ENCODE data around the gene TLCD3A.
A peak's percentile ranks its signal among the peaks of the same experiment; 100 is the strongest.

TLCD3A gene

GRCh38 chr17:688100-688989, 44.1 kb upstream of the TLCD3A start:
- no peak overlapping the region for H2AK5ac ChIP-seq (ENCODE audit: low read length, severe bottlenecking)
- H3K4me2 ChIP-seq (ENCODE audit: low read length, poor library complexity, severe bottlenecking), result no peak overlapping the region
- H3K23ac ChIP-seq (ENCODE audit: low read length in 2 of 2), result no peak overlapping the region
- peak; percentile 55 for DNase-seq
- H3K4me1 ChIP-seq (ENCODE audit: control insufficient read depth, insufficient read depth, low read depth, low read length), result peaks cover 3% of the 10 kb centered on the region
- no peak overlapping the region for H2BK12ac ChIP-seq (ENCODE audit: low read length in 2 of 2)
- H2BK5ac ChIP-seq (ENCODE audit: low read depth, low read length, poor library complexity, severe bottlenecking), result no peak overlapping the region
- no peak overlapping the region for H2BK15ac ChIP-seq (ENCODE audit: low read depth, poor library complexity, severe bottlenecking)
- no peak overlapping the region for H4K8ac ChIP-seq (ENCODE audit: low read length)
- 97% methylated on average over 17 of the region's 18 CpGs for WGBS
- no peak overlapping the region for H3K9ac ChIP-seq (ENCODE audit: low read length)
- H4K91ac ChIP-seq (ENCODE audit: low read length), result no peak overlapping the region
- no peak overlapping the region for H3K27ac ChIP-seq (ENCODE audit: low read length, poor library complexity, severe bottlenecking)
- H3K4me3 ChIP-seq (ENCODE audit: insufficient read depth in 1 of 2, low read depth in 1 of 2, low read length in 2 of 2), result no peak overlapping the region
- H3K18ac ChIP-seq (ENCODE audit: low read depth in 1 of 2, low read length in 2 of 2), result no peak overlapping the region
- H2AFZ ChIP-seq (ENCODE audit: low read depth, low read length), result no peak overlapping the region
- H2BK120ac ChIP-seq (ENCODE audit: low read depth, low read length), result no peak overlapping the region
- peaks cover 27 to 60% of the 10 kb centered on the region in 2 experiments for H3K36me3 ChIP-seq (ENCODE audit: control insufficient read depth in 1 of 2, insufficient read depth in 2 of 2, low read depth in 1 of 2, low read length in 2 of 2)
- no peak overlapping the region for H3K4ac ChIP-seq (ENCODE audit: low read depth in 1 of 2, low read length in 2 of 2)
- no peaks in the 10 kb centered on the region for H3K9me3 ChIP-seq (ENCODE audit: control insufficient read depth, low read length)
- no peak overlapping the region for H3K14ac ChIP-seq (ENCODE audit: low read length in 2 of 2)
- peaks cover 21% of the 10 kb centered on the region for H3K79me1 ChIP-seq (replicated peaks; ENCODE audit: low read length, poor library complexity, severe bottlenecking)
- H3K27me3 ChIP-seq (ENCODE audit: control insufficient read depth in 1 of 2, insufficient read depth in 1 of 2, low read length in 2 of 2), result no peaks in the 10 kb centered on the region

DNA sequence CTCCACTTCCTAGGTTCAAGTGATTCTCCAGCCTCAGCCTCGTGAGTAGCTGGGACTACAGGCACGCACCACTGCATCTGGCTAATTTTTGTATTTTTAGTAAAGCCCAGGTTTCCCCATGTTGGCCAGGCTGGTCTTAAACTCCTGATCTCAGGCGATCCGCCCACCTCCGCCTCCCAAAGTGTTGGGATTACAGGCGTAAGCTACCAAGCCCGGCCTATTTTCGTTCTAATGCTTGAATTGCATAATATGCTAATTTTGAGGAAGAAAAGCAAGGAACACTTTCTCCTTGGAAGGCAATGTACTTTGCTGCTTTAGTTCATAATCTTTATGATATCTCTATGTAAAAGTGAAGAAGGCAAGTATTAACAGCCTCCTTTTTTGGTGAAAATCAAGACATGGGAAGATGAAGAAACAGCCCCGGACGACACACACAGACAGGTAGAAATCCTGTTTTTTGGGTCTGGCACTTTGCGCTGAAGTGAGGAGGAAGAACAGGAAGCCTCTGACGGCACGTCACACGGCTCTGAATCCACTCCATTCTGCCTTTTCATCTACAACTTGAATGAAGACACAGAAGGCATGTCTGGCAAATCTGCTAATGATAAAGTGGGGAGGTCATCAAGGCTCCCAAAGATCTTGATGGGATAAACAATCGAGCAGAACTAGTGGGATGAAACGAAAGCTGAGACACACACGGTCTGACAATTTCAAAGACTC, 42.7 kb upstream of the TLCD3A start:
- no peak overlapping the region for H4K8ac ChIP-seq (ENCODE audit: low read length)
- no peak overlapping the region for H3K4ac ChIP-seq (ENCODE audit: low read depth in 1 of 2, low read length in 2 of 2)
- H2AFZ ChIP-seq (ENCODE audit: low read depth, low read length), result no peak overlapping the region
- no peak overlapping the region for H3K14ac ChIP-seq (ENCODE audit: low read length in 2 of 2)
- H3K36me3 ChIP-seq (ENCODE audit: control insufficient read depth in 1 of 2, insufficient read depth in 2 of 2, low read depth in 1 of 2, low read length in 2 of 2), result peaks cover 25 to 59% of the 10 kb centered on the region in 2 experiments
- no peak overlapping the region for H2BK120ac ChIP-seq (ENCODE audit: low read depth, low read length)
- no peak overlapping the region for H2BK5ac ChIP-seq (ENCODE audit: low read depth, low read length, poor library complexity, severe bottlenecking)
- H3K27ac ChIP-seq (ENCODE audit: low read length, poor library complexity, severe bottlenecking), result no peak overlapping the region
- H3K27me3 ChIP-seq (ENCODE audit: control insufficient read depth in 1 of 2, insufficient read depth in 1 of 2, low read length in 2 of 2), result no peaks in the 10 kb centered on the region
- peaks cover 6% of the 10 kb centered on the region for H3K4me1 ChIP-seq (ENCODE audit: control insufficient read depth, insufficient read depth, low read depth, low read length)
- no peak overlapping the region for H2AK5ac ChIP-seq (ENCODE audit: low read length, severe bottlenecking)
- no peak overlapping the region for H3K4me2 ChIP-seq (ENCODE audit: low read length, poor library complexity, severe bottlenecking)
- H3K9ac ChIP-seq (ENCODE audit: low read length), result no peak overlapping the region
- no peak overlapping the region for H3K4me3 ChIP-seq (ENCODE audit: insufficient read depth in 1 of 2, low read depth in 1 of 2, low read length in 2 of 2)
- no peak overlapping the region for H3K23ac ChIP-seq (ENCODE audit: low read length in 2 of 2)
- DNase-seq, result no peak
- no peaks in the 10 kb centered on the region for H3K9me3 ChIP-seq (ENCODE audit: control insufficient read depth, low read length)
- peaks cover 21% of the 10 kb centered on the region for H3K79me1 ChIP-seq (replicated peaks; ENCODE audit: low read length, poor library complexity, severe bottlenecking)
- no peak overlapping the region for H2BK12ac ChIP-seq (ENCODE audit: low read length in 2 of 2)
- 93% methylated on average over 17 of the region's 17 CpGs for WGBS
- H3K18ac ChIP-seq (ENCODE audit: low read depth in 1 of 2, low read length in 2 of 2), result no peak overlapping the region
- no peak overlapping the region for H2BK15ac ChIP-seq (ENCODE audit: low read depth, poor library complexity, severe bottlenecking)
- no peak overlapping the region for H4K91ac ChIP-seq (ENCODE audit: low read length)

GRCh38 chr17:690361-690760, 42.0 kb upstream of the TLCD3A start:
- H3K23ac ChIP-seq (ENCODE audit: low read length in 2 of 2), result no peak overlapping the region
- H4K91ac ChIP-seq (ENCODE audit: low read length), result no peak overlapping the region
- H2BK12ac ChIP-seq (ENCODE audit: low read length in 2 of 2), result no peak overlapping the region
- H3K18ac ChIP-seq (ENCODE audit: low read depth in 1 of 2, low read length in 2 of 2), result no peak overlapping the region
- H3K4me3 ChIP-seq (ENCODE audit: insufficient read depth in 1 of 2, low read depth in 1 of 2, low read length in 2 of 2), result no peak overlapping the region
- no peak overlapping the region for H2BK5ac ChIP-seq (ENCODE audit: low read depth, low read length, poor library complexity, severe bottlenecking)
- H2AK5ac ChIP-seq (ENCODE audit: low read length, severe bottlenecking), result no peak overlapping the region
- H3K9ac ChIP-seq (ENCODE audit: low read length), result no peak overlapping the region
- WGBS, result 98% methylated on average over 8 of the region's 9 CpGs
- no peaks in the 10 kb centered on the region for H3K9me3 ChIP-seq (ENCODE audit: control insufficient read depth, low read length)
- no peaks in the 10 kb centered on the region for H3K27me3 ChIP-seq (ENCODE audit: control insufficient read depth in 1 of 2, insufficient read depth in 1 of 2, low read length in 2 of 2)
- no peak overlapping the region for H3K4me2 ChIP-seq (ENCODE audit: low read length, poor library complexity, severe bottlenecking)
- DNase-seq, result no peak
- H4K8ac ChIP-seq (ENCODE audit: low read length), result no peak overlapping the region
- H2BK15ac ChIP-seq (ENCODE audit: low read depth, poor library complexity, severe bottlenecking), result no peak overlapping the region
- H3K79me1 ChIP-seq (replicated peaks; ENCODE audit: low read length, poor library complexity, severe bottlenecking), result peaks cover 17% of the 10 kb centered on the region
- H2AFZ ChIP-seq (ENCODE audit: low read depth, low read length), result no peak overlapping the region
- H2BK120ac ChIP-seq (ENCODE audit: low read depth, low read length), result no peak overlapping the region
- peaks cover 21 to 60% of the 10 kb centered on the region in 2 experiments for H3K36me3 ChIP-seq (ENCODE audit: control insufficient read depth in 1 of 2, insufficient read depth in 2 of 2, low read depth in 1 of 2, low read length in 2 of 2)
- no peak overlapping the region for H3K27ac ChIP-seq (ENCODE audit: low read length, poor library complexity, severe bottlenecking)
- no peak overlapping the region for H3K4ac ChIP-seq (ENCODE audit: low read depth in 1 of 2, low read length in 2 of 2)
- H3K4me1 ChIP-seq (ENCODE audit: control insufficient read depth, insufficient read depth, low read depth, low read length), result peaks cover 8% of the 10 kb centered on the region
- H3K14ac ChIP-seq (ENCODE audit: low read length in 2 of 2), result no peak overlapping the region

- H3K79me1 ChIP-seq (replicated peaks; ENCODE audit: low read length, poor library complexity, severe bottlenecking), result peaks cover 12% of the 10 kb centered on the region
- H4K91ac ChIP-seq (ENCODE audit: low read length), result no peak overlapping the region
- no peak overlapping the region for H4K8ac ChIP-seq (ENCODE audit: low read length)
- no peak overlapping the region for H2AK5ac ChIP-seq (ENCODE audit: low read length, severe bottlenecking)
- no peaks in the 10 kb centered on the region for H3K9me3 ChIP-seq (ENCODE audit: control insufficient read depth, low read length)
- peak; percentile 37 for DNase-seq
- peaks cover 25 to 60% of the 10 kb centered on the region in 2 experiments for H3K36me3 ChIP-seq (ENCODE audit: control insufficient read depth in 1 of 2, insufficient read depth in 2 of 2, low read depth in 1 of 2, low read length in 2 of 2)
- H2AFZ ChIP-seq (ENCODE audit: low read depth, low read length), result no peak overlapping the region
- H2BK15ac ChIP-seq (ENCODE audit: low read depth, poor library complexity, severe bottlenecking), result no peak overlapping the region
- WGBS, result 73% methylated on average over 3 of the region's 4 CpGs
- H3K4ac ChIP-seq (ENCODE audit: low read depth in 1 of 2, low read length in 2 of 2), result no peak overlapping the region
- no peak overlapping the region for H2BK5ac ChIP-seq (ENCODE audit: low read depth, low read length, poor library complexity, severe bottlenecking)
- no peak overlapping the region for H3K4me3 ChIP-seq (ENCODE audit: insufficient read depth in 1 of 2, low read depth in 1 of 2, low read length in 2 of 2)
- no peak overlapping the region for H3K14ac ChIP-seq (ENCODE audit: low read length in 2 of 2)
- H3K9ac ChIP-seq (ENCODE audit: low read length), result peak overlapping the region; percentile 65
- H3K23ac ChIP-seq (ENCODE audit: low read length in 2 of 2), result no peak overlapping the region
- no peak overlapping the region for H2BK12ac ChIP-seq (ENCODE audit: low read length in 2 of 2)
- H3K27ac ChIP-seq (ENCODE audit: low read length, poor library complexity, severe bottlenecking), result no peak overlapping the region
- H3K4me2 ChIP-seq (ENCODE audit: low read length, poor library complexity, severe bottlenecking), result no peak overlapping the region
- peaks cover 9% of the 10 kb centered on the region for H3K4me1 ChIP-seq (ENCODE audit: control insufficient read depth, insufficient read depth, low read depth, low read length)
- H3K18ac ChIP-seq (ENCODE audit: low read depth in 1 of 2, low read length in 2 of 2), result no peak overlapping the region
- H2BK120ac ChIP-seq (ENCODE audit: low read depth, low read length), result no peak overlapping the region
- no peaks in the 10 kb centered on the region for H3K27me3 ChIP-seq (ENCODE audit: control insufficient read depth in 1 of 2, insufficient read depth in 1 of 2, low read length in 2 of 2)
Observed at GRCh38 chr17:691423-691822, 41.0 kb upstream of the TLCD3A start.
